ENCODE measurements around the gene CCDC24. TPM values are rescaled to one million over a fixed set of nuclear protein-coding genes. Genes with fewer than 3 reads are reported as not detected.

The CCDC24 gene
- total and polyA plus RNA-seq, 2 of the 13 experiments (the other 11 are each of a cell fraction or from before 2014, with no cell fraction given): 1.4 to 2.9 TPM

DNA sequence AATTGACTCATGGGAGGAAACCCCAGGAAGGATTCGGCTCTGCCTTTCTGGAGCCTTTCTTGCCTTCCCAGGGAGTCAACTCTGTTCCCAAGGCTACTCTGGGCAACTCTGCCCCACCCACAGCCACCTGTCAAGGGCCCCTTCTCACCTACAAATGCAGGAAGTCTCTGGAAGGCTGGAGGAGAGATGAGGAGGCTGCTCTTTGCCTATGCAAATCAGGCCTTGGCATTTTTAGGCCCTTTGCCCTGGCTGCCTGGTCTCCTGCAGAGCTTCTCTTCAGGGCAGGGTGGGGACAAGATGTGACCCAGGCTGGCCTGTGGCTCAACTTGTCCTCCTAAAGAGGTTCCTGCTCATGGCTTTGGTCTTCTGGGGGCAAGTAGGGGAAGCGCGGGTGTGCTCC, 34.4 kb downstream of the CCDC24 start:
- Histone ChIP-seq H3K9me3 (ENCODE audit: low read length) (no peaks in the 10 kb centered on the region), H2AFZ (ENCODE audit: low read length) (no peak overlapping the region)
- no peak for FAIRE-seq

More for the DNA sequence above, 34.4 kb downstream of the CCDC24 start:
- Histone ChIP-seq H3K4me2 (ENCODE audit: low read depth, low read length) (no peak overlapping the region), H3K4me1 (ENCODE audit: insufficient read depth, low read length) (peaks cover 11% of the 10 kb centered on the region), H3K79me2 (ENCODE audit: insufficient read depth, low read length) (no peaks in the 10 kb centered on the region), H3K36me3 (replicated peaks in 1 of 2; ENCODE audit: control insufficient read depth in 1 of 2, insufficient read depth in 2 of 2, low read length in 2 of 2) (peaks cover 4 to 22% of the 10 kb centered on the region in 2 experiments; a peak in 3 of 5 replicates), H4K20me1 (ENCODE audit: insufficient read depth, low read length) (no peaks in the 10 kb centered on the region), H3K27ac (ENCODE audit: extremely low read length, insufficient read depth, low read length) (no peak overlapping the region), H3K9ac (ENCODE audit: insufficient read depth, low read depth, low read length) (no peak overlapping the region), H3K27me3 (ENCODE audit: control insufficient read depth in 1 of 2, insufficient read depth in 2 of 2, low read length in 2 of 2) (no peaks in the 10 kb centered on the region), H3K4me3 (replicated peaks in 1 of 3; ENCODE audit: insufficient read depth in 1 of 3, low read depth in 2 of 3, low read length in 3 of 3) (no peak overlapping the region)
- in situ Hi-C loops (cut with HindIII; ENCODE audit: extremely low pct_ligation_motif_present, low pct_unique_long_range_greater_than_20kb): no loop called here
- ATAC-seq (no peak), DNase-seq (ENCODE audit: low spot score) (no peak)
- intact Hi-C loops (cut with micrococcal nuclease; ENCODE audit: unreplicated experiment): no loop called here
- ChIA-PET CTCF (ENCODE audit: low intra/inter-chr PET ratio, low total read pairs) (no interaction called here), POLR2A (no interaction called here)
- WGBS (ENCODE audit: low lambda C conversion rate): 98% methylated on average over 3 of the region's 3 CpGs
- TF ChIP-seq ETV6 (CRISPR knock-in tag; conservative IDR thresholded peaks at IDR 0.05) (no peak), ZNF430 (CRISPR knock-in tag; IDR thresholded peaks at IDR 0.05) (no peak), CREM (IDR thresholded peaks at IDR 0.05) (no peak), CREM (CRISPR knock-in tag; IDR thresholded peaks at IDR 0.05) (no peak), ATRX (CRISPR knock-in tag; IDR thresholded peaks at IDR 0.05; ENCODE audit: borderline replicate concordance) (no peak)
- TF ChIP-seq, protein P1, sequence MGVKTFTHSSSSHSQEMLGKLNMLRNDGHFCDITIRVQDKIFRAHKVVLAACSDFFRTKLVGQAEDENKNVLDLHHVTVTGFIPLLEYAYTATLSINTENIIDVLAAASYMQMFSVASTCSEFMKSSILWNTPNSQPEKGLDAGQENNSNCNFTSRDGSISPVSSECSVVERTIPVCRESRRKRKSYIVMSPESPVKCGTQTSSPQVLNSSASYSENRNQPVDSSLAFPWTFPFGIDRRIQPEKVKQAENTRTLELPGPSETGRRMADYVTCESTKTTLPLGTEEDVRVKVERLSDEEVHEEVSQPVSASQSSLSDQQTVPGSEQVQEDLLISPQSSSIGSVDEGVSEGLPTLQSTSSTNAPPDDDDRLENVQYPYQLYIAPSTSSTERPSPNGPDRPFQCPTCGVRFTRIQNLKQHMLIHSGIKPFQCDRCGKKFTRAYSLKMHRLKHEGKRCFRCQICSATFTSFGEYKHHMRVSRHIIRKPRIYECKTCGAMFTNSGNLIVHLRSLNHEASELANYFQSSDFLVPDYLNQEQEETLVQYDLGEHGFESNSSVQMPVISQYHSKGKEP (CRISPR knock-in tag; IDR thresholded peaks at IDR 0.05): no peak
- TF ChIP-seq, protein P2, sequence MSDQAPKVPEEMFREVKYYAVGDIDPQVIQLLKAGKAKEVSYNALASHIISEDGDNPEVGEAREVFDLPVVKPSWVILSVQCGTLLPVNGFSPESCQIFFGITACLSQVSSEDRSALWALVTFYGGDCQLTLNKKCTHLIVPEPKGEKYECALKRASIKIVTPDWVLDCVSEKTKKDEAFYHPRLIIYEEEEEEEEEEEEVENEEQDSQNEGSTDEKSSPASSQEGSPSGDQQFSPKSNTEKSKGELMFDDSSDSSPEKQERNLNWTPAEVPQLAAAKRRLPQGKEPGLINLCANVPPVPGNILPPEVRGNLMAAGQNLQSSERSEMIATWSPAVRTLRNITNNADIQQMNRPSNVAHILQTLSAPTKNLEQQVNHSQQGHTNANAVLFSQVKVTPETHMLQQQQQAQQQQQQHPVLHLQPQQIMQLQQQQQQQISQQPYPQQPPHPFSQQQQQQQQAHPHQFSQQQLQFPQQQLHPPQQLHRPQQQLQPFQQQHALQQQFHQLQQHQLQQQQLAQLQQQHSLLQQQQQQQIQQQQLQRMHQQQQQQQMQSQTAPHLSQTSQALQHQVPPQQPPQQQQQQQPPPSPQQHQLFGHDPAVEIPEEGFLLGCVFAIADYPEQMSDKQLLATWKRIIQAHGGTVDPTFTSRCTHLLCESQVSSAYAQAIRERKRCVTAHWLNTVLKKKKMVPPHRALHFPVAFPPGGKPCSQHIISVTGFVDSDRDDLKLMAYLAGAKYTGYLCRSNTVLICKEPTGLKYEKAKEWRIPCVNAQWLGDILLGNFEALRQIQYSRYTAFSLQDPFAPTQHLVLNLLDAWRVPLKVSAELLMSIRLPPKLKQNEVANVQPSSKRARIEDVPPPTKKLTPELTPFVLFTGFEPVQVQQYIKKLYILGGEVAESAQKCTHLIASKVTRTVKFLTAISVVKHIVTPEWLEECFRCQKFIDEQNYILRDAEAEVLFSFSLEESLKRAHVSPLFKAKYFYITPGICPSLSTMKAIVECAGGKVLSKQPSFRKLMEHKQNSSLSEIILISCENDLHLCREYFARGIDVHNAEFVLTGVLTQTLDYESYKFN (CRISPR knock-in tag; conservative IDR thresholded peaks at IDR 0.05): no peak
- no TSS peak for BruUV-seq (replicated peaks)

Measured in HepG2 (cell line).